HepG2 (cell line): ENCODE data around the gene GFRA1. TPM values are rescaled to one million over a fixed set of nuclear protein-coding genes. Genes with fewer than 3 reads are reported as not detected.

Source experiments
- ATAC-seq: fragments of 200-7000 bp; cut with Tn5 transposase; 3 replicates; pipeline ENCODE4 v1.9.1; 2020; ENCODE audit warnings: mild to moderate bottlenecking, moderate library complexity
- BruUV-seq: library from RNA; stranded (reverse); fragments of 400-500 nt; replicated peaks from 2 replicates; lab custom pipeline; 2021; lab: Mats Ljungman, UMichigan
- CTCF ChIA-PET: fragments of 300-600 bp; formaldehyde crosslinking; extraction: SDS; loops from one replicate; lab custom pipeline; 2021; ENCODE audit warnings: low total read pairs, inconsistent platforms, low intra/inter-chr PET ratio; lab: Yijun Ruan, JAX
- POLR2A ChIA-PET: fragments of 350-600 bp; sonication (Branson Sonifier 250); formaldehyde crosslinking; loops from one replicate; lab custom pipeline; 2020; ENCODE audit warnings: antibody characterized with exemption, inconsistent platforms; lab: Yijun Ruan, JAX
- DNase-seq: peaks from one replicate; pipeline ENCODE4 v3.0.0-alpha.2; 2015; ENCODE audit warnings: low spot score
- FAIRE-seq: peaks from 3 replicates; lab custom pipeline; 2011; peaks lifted over from hg19 to GRCh38; lab: Jason Lieb, UNC
- H2AFZ ChIP-seq: one replicate; pipeline ENCODE4 v1.6.1; 2011; ENCODE audit warnings: low read length, inconsistent platforms
- H3K27ac ChIP-seq: fragments of 300-600 bp; 3 replicates; pipeline ENCODE4 v1.8.0; 2011; ENCODE audit warnings: mixed run types, mild to moderate bottlenecking, mixed read lengths, low read length, inconsistent platforms; ENCODE audit not compliant: insufficient read depth; ENCODE audit errors: extremely low read length
- H3K27me3 ChIP-seq, 2 experiments: fragments of 200-600 bp in 1 of 2; 2 replicates in 1 of 2; 3 replicates in 1 of 2; pipeline versions ENCODE4 v1.6.0 to v1.8.0; 2011; ENCODE audit warnings: low read length in 2 of 2, mild to moderate bottlenecking in 2 of 2, moderate library complexity in 2 of 2, inconsistent platforms in 1 of 2; ENCODE audit not compliant: insufficient read depth in 2 of 2, control insufficient read depth in 1 of 2
- H3K36me3 ChIP-seq, 2 experiments: fragments of 200-600 bp in 1 of 2; replicated peaks in 1 of 2; 2 replicates in 1 of 2; 3 replicates in 1 of 2; pipeline versions ENCODE4 v1.5.1 to v1.8.0; 2011; ENCODE audit warnings: low read length in 2 of 2, inconsistent platforms in 1 of 2; ENCODE audit not compliant: insufficient read depth in 2 of 2, control insufficient read depth in 1 of 2
- H3K4me1 ChIP-seq: 2 replicates; pipeline ENCODE4 v1.5.1; 2012; ENCODE audit warnings: low read length, inconsistent platforms; ENCODE audit not compliant: insufficient read depth
- H3K4me2 ChIP-seq: 2 replicates; pipeline ENCODE4 v1.6.0; 2011; ENCODE audit warnings: low read depth, low read length, inconsistent platforms
- H3K4me3 ChIP-seq, 3 experiments: fragments of 200-600 bp in 1 of 3; sonication (generic), shearing (Covaris generic) in 1 of 3; replicated peaks in 1 of 3; 2 replicates each; pipeline ENCODE4 v1.5.1; 2011 to 2016; ENCODE audit warnings: low read length in 3 of 3, inconsistent platforms in 2 of 3, low read depth in 2 of 3, mild to moderate bottlenecking in 2 of 3, control low read depth in 1 of 3, mixed read lengths in 1 of 3; ENCODE audit not compliant: insufficient read depth in 1 of 3
- H3K79me2 ChIP-seq: one replicate; pipeline ENCODE4 v1.6.1; 2011; ENCODE audit warnings: low read length, inconsistent platforms; ENCODE audit not compliant: insufficient read depth
- H3K9ac ChIP-seq: 2 replicates; pipeline ENCODE4 v1.6.0; 2011; ENCODE audit warnings: mild to moderate bottlenecking, low read depth, low read length, inconsistent platforms; ENCODE audit not compliant: insufficient read depth
- H3K9me3 ChIP-seq: 2 replicates; pipeline ENCODE4 v1.5.1; 2012; ENCODE audit warnings: mild to moderate bottlenecking, low read length
- H4K20me1 ChIP-seq: 2 replicates; pipeline ENCODE4 v1.6.0; 2011; ENCODE audit warnings: inconsistent platforms, mild to moderate bottlenecking, low read length, moderate library complexity; ENCODE audit not compliant: insufficient read depth
- CBX1 ChIP-seq: IDR thresholded peaks from one replicate; pipeline ENCODE4 v1.6.1; 2016; ENCODE audit warnings: antibody characterized with exemption, low read depth
- MAF1 ChIP-seq: sonication (generic); formaldehyde crosslinking; IDR thresholded peaks from 2 replicates; pipeline ENCODE4 v1.5.0; 2020; ENCODE audit warnings: missing genetic modification reagents, borderline replicate concordance
- NFATC3 ChIP-seq: sonication (generic); formaldehyde crosslinking; IDR thresholded peaks from 2 replicates; pipeline ENCODE4 v1.5.1; 2020; ENCODE audit warnings: mild to moderate bottlenecking, missing genetic modification reagents
- PAF1 ChIP-seq: IDR thresholded peaks from 2 replicates; pipeline ENCODE4 v1.6.1; 2016; ENCODE audit warnings: missing genetic modification reagents, missing compliant biosample characterization
- PLSCR1 ChIP-seq: sonication (generic); formaldehyde crosslinking; IDR thresholded peaks from 2 replicates; pipeline ENCODE4 v1.5.0; 2020; ENCODE audit warnings: missing genetic modification reagents, mild to moderate bottlenecking, borderline replicate concordance
- RFXANK ChIP-seq: IDR thresholded peaks from 2 replicates; pipeline ENCODE4 v1.6.1; 2016
- SOX13 ChIP-seq, 3 experiments: fragments of 450-650 bp in 1 of 3; sonication (generic) in 1 of 3; formaldehyde crosslinking in 1 of 3; IDR thresholded peaks in 2 of 3; conservative IDR thresholded peaks in 1 of 3; 2 replicates each; pipeline versions ENCODE4 v1.5.0 to v1.6.1; 2016 to 2020; ENCODE audit warnings: antibody characterized with exemption in 1 of 3, mild to moderate bottlenecking in 1 of 3, missing compliant biosample characterization in 1 of 3, missing genetic modification reagents in 1 of 3, moderate library complexity in 1 of 3
- ZBED4 ChIP-seq: sonication (generic); formaldehyde crosslinking; IDR thresholded peaks from 2 replicates; pipeline ENCODE4 v1.4.0; 2020; ENCODE audit warnings: missing genetic modification reagents, borderline replicate concordance
- ZNF17 ChIP-seq: sonication (generic); formaldehyde crosslinking; IDR thresholded peaks from 2 replicates; pipeline ENCODE4 v1.5.0; 2020; ENCODE audit warnings: mild to moderate bottlenecking, missing genetic modification reagents
- ZNF253 ChIP-seq: sonication (generic); formaldehyde crosslinking; IDR thresholded peaks from 2 replicates; pipeline ENCODE4 v1.8.0; 2022; ENCODE audit warnings: mild to moderate bottlenecking, missing genetic modification reagents, borderline replicate concordance
- ZNF549 ChIP-seq: sonication (generic); formaldehyde crosslinking; IDR thresholded peaks from 2 replicates; pipeline ENCODE4 v1.5.0; 2020; ENCODE audit warnings: missing genetic modification reagents
- ZNF670 ChIP-seq: sonication (generic); formaldehyde crosslinking; IDR thresholded peaks from 2 replicates; pipeline ENCODE4 v1.8.0; 2022; ENCODE audit warnings: mild to moderate bottlenecking, missing genetic modification reagents, borderline replicate concordance
- ZNF749 ChIP-seq: sonication (generic); formaldehyde crosslinking; IDR thresholded peaks from 2 replicates; pipeline ENCODE4 v1.8.0; 2022; ENCODE audit warnings: mild to moderate bottlenecking, missing genetic modification reagents, moderate library complexity, borderline replicate concordance
- ZNF781 ChIP-seq: sonication (generic); formaldehyde crosslinking; IDR thresholded peaks from 2 replicates; pipeline ENCODE4 v1.5.1; 2020; ENCODE audit warnings: borderline replicate concordance, mild to moderate bottlenecking, missing genetic modification reagents; ENCODE audit errors: not compliant biosample characterization
- ZNF788 ChIP-seq: sonication (generic); formaldehyde crosslinking; IDR thresholded peaks from 2 replicates; pipeline ENCODE4 v1.5.0; 2020; ENCODE audit warnings: mild to moderate bottlenecking, missing genetic modification reagents, borderline replicate concordance
- ZNF891 ChIP-seq: sonication (generic); formaldehyde crosslinking; IDR thresholded peaks from 2 replicates; pipeline ENCODE4 v1.5.0; 2020; ENCODE audit warnings: mild to moderate bottlenecking, missing genetic modification reagents
- WGBS: methylation state at CpG from one replicate; pipeline ENCODE4 v1.1.6; 2017; ENCODE audit warnings: low lambda C conversion rate; 5-methylcytosine and 5-hydroxymethylcytosine counted together
- in situ Hi-C: cut with HindIII; loops from 2 replicates; pipeline ENCODE4 v1.10.0; 2017; ENCODE audit warnings: low pct_unique_long_range_greater_than_20kb; ENCODE audit not compliant: extremely low pct_ligation_motif_present
- intact Hi-C: fragments of 100-400 bp; cut with micrococcal nuclease; formaldehyde crosslinking; loops from one replicate; pipeline ENCODE4 v1.10.0; 2022; ENCODE audit not compliant: unreplicated experiment
- polyA plus RNA-seq, 8 experiments: library from polyadenylated mRNA; depleted of rRNA in 3 of 8; stranded (reverse) in 7 of 8; unstranded in 1 of 8; fragments of >200 nt; fragmentation: Illumina TruSeq in 4 of 8; extraction: Trizol in 4 of 8; gene quantifications; 2 replicates each; pipeline versions ENCODE4 v1.2.1 to v1.2.3, GENCODE V29; 2011 to 2016; ENCODE audit warnings: low read depth in 4 of 8, missing spikeins in 1 of 8, mixed read lengths in 1 of 8; ENCODE audit not compliant: insufficient read depth in 1 of 8
- total RNA-seq, 5 experiments: library from RNA; depleted of rRNA; stranded (reverse); fragments of >200 nt; fragmentation: Illumina TruSeq; extraction: Trizol; gene quantifications; 2 replicates each; pipeline ENCODE4 v1.2.3, GENCODE V29; 2016; ENCODE audit warnings: low read depth in 1 of 5
- TF ChIP-seq, protein P1 (sequence below): sonication (generic); formaldehyde crosslinking; IDR thresholded peaks from 2 replicates; pipeline ENCODE4 v1.4.0; 2020; ENCODE audit warnings: missing genetic modification reagents, low read depth, mild to moderate bottlenecking, borderline replicate concordance

The GFRA1 gene
- total and polyA plus RNA-seq, 2 of the 13 experiments (the other 11 are each of a cell fraction or from before 2014, with no cell fraction given), result not detected

DNA sequence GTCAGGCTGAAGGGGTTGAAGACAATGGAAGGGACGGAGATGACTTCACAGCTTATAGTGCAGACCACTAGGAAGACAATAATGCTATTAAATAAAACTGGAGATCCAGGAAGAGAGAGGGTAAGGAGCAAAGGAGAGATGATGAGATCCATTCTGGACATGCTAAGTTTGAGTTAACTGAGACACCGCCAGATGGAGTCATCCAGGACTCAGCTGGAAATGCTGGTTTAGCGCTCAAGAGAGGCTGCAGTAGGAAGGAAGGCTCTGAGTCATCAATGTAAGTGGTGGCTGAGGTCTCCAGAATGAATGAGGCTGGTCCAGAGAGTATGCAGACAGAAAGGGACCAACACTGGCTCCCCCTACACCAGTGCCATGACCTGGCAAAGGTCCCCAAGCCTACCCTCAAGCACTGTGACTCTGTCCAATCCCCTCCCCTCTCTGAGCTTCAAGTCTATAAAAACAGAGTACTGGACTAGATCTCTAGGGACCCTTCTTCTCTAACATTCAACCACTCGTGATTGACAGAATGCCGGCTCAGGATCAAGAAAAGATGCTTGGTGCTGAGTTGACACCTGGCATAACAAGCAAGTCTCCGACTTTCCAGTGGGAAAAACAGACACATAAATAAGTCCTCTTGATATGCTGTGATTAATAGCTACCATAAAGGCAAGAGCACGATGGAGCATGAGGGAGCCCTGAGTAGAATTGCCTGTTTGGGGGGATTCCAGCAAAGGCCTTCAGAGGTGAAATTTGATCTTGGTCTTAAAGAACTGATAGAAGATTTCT is 8.9 kb downstream of the GFRA1 start:
- no peak overlapping the region for H3K4me3 ChIP-seq
- FAIRE-seq, result no peak
- no peak overlapping the region for H3K9ac ChIP-seq
- H3K79me2 ChIP-seq, result no peaks in the 10 kb centered on the region
- CTCF ChIA-PET, result no interaction called here
- H4K20me1 ChIP-seq, result no peaks in the 10 kb centered on the region
- POLR2A ChIA-PET, result no interaction called here
- H3K36me3 ChIP-seq, result no peaks in the 10 kb centered on the region
- no TSS peak for BruUV-seq
- in situ Hi-C loops, result no loop called here
- no peaks in the 10 kb centered on the region for H3K9me3 ChIP-seq
- H2AFZ ChIP-seq, result no peak overlapping the region
- no peak overlapping the region for H3K4me2 ChIP-seq
- no peak for TF ChIP-seq SOX13 (IDR thresholded peaks at IDR 0.05)
- no peak for TF ChIP-seq SOX13 (CRISPR knock-in tag; conservative IDR thresholded peaks at IDR 0.05 in 1 of 2, IDR thresholded peaks at IDR 0.05 in 1 of 2)
- TF ChIP-seq ZNF549, result no peak
- TF ChIP-seq CBX1, result no peak
- no peak for TF ChIP-seq ZNF749
- TF ChIP-seq MAF1, result no peak
- TF ChIP-seq, protein P1, sequence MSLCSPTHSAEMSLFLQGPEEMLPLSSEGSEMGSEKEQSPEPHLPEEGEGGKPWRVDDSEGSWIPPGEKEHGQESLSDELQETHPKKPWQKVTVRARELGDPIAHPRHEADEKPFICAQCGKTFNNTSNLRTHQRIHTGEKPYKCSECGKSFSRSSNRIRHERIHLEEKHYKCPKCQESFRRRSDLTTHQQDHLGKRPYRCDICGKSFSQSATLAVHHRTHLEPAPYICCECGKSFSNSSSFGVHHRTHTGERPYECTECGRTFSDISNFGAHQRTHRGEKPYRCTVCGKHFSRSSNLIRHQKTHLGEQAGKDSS (CRISPR knock-in tag), result no peak
- TF ChIP-seq ZBED4 (CRISPR knock-in tag), result no peak
- no peak for TF ChIP-seq ZNF17
- TF ChIP-seq PAF1 (CRISPR knock-in tag), result no peak
- no peak for TF ChIP-seq ZNF253
- TF ChIP-seq ZNF670 (CRISPR knock-in tag), result no peak
- no peak for TF ChIP-seq PLSCR1 (CRISPR knock-in tag)
- no peak for TF ChIP-seq RFXANK (CRISPR knock-in tag)
- no peak for TF ChIP-seq NFATC3 (CRISPR knock-in tag)
- no peak for TF ChIP-seq ZNF781 (CRISPR knock-in tag)
- TF ChIP-seq ZNF788 (CRISPR knock-in tag), result no peak
- no peak for TF ChIP-seq ZNF891 (CRISPR knock-in tag)
- 0 out of 5 replicates have a peak, but pooled peaks cover 0 to 2% of the 10 kb centered on the region in 2 experiments for H3K27me3 ChIP-seq
- WGBS, result 30% methylated on average over 5 of the region's 7 CpGs
- intact Hi-C loops, result no loop called here
- no peaks in the 10 kb centered on the region for H3K4me1 ChIP-seq
- ATAC-seq, result no peak
- no peak for DNase-seq
- H3K27ac ChIP-seq, result no peak overlapping the region
